Measurements from ENCODE around the gene SIGLEC5.
A peak's percentile ranks its signal among the peaks of the same experiment; 100 is the strongest.

The SIGLEC5 gene

GRCh38 chr19:51600940-51601580 lies 29.1 kb downstream of the SIGLEC5 start:
- H3K9me3 ChIP-seq (ENCODE audit: control insufficient read depth, insufficient read depth, low read length) = no peaks in the 10 kb centered on the region
- DNase-seq (ENCODE audit: low read depth, low spot score) = no peak
- no peaks in the 10 kb centered on the region for H3K4me1 ChIP-seq (ENCODE audit: control insufficient read depth, insufficient read depth, low read length)
- H3K4me3 ChIP-seq (ENCODE audit: low read length) = no peak overlapping the region
- no peak overlapping the region for H3K27ac ChIP-seq (ENCODE audit: low read length)
- H3K27me3 ChIP-seq (ENCODE audit: control insufficient read depth, insufficient read depth, low read length) = no peaks in the 10 kb centered on the region
- no CpG with 5 or more reads among the region's 59 CpGs for WGBS (ENCODE audit: insufficient coverage, insufficient read length)
- no peaks in the 10 kb centered on the region for H3K36me3 ChIP-seq (ENCODE audit: control insufficient read depth, insufficient read depth, low read length)

- Histone ChIP-seq H3K27me3 (ENCODE audit: control insufficient read depth, insufficient read depth, low read length) (no peaks in the 10 kb centered on the region), H3K9me3 (ENCODE audit: control insufficient read depth, insufficient read depth, low read length) (no peaks in the 10 kb centered on the region), H3K36me3 (ENCODE audit: control insufficient read depth, insufficient read depth, low read length) (no peaks in the 10 kb centered on the region), H3K4me1 (ENCODE audit: control insufficient read depth, insufficient read depth, low read length) (no peaks in the 10 kb centered on the region), H3K4me3 (ENCODE audit: low read length) (no peak overlapping the region), H3K27ac (ENCODE audit: low read length) (no peak overlapping the region)
- WGBS (ENCODE audit: insufficient coverage, insufficient read length) = no CpG with 5 or more reads among the region's 10 CpGs
- no peak for DNase-seq (ENCODE audit: low read depth, low spot score)
Observed at GRCh38 chr19:51599084-51599483, 31.1 kb downstream of the SIGLEC5 start.

GRCh38 chr19:51598159-51598915 lies 31.9 kb downstream of the SIGLEC5 start:
- Histone ChIP-seq H3K9me3 (ENCODE audit: control insufficient read depth, insufficient read depth, low read length) (no peaks in the 10 kb centered on the region), H3K4me1 (ENCODE audit: control insufficient read depth, insufficient read depth, low read length) (no peaks in the 10 kb centered on the region), H3K27ac (ENCODE audit: low read length) (no peak overlapping the region), H3K27me3 (ENCODE audit: control insufficient read depth, insufficient read depth, low read length) (no peaks in the 10 kb centered on the region), H3K4me3 (ENCODE audit: low read length) (no peak overlapping the region), H3K36me3 (ENCODE audit: control insufficient read depth, insufficient read depth, low read length) (no peaks in the 10 kb centered on the region)
- no CpG with 5 or more reads among the region's 31 CpGs for WGBS (ENCODE audit: insufficient coverage, insufficient read length)
- DNase-seq (ENCODE audit: low read depth, low spot score) = no peak

GRCh38 chr19:51595190-51596175 lies 34.7 kb downstream of the SIGLEC5 start:
- no peak overlapping the region for H3K27ac ChIP-seq (ENCODE audit: low read length)
- DNase-seq (ENCODE audit: low read depth, low spot score) = no peak
- no peak overlapping the region for H3K4me3 ChIP-seq (ENCODE audit: low read length)
- no peaks in the 10 kb centered on the region for H3K36me3 ChIP-seq (ENCODE audit: control insufficient read depth, insufficient read depth, low read length)
- no peaks in the 10 kb centered on the region for H3K9me3 ChIP-seq (ENCODE audit: control insufficient read depth, insufficient read depth, low read length)
- no CpG with 5 or more reads among the region's 8 CpGs for WGBS (ENCODE audit: insufficient coverage, insufficient read length)
- H3K4me1 ChIP-seq (ENCODE audit: control insufficient read depth, insufficient read depth, low read length) = no peaks in the 10 kb centered on the region
- H3K27me3 ChIP-seq (ENCODE audit: control insufficient read depth, insufficient read depth, low read length) = no peaks in the 10 kb centered on the region

- H3K36me3 ChIP-seq (ENCODE audit: control insufficient read depth, insufficient read depth, low read length) = no peaks in the 10 kb centered on the region
- H3K27ac ChIP-seq (ENCODE audit: low read length) = no peak overlapping the region
- peak overlapping the region; percentile 43; the same call in 1 of the 2 replicates for H3K4me3 ChIP-seq (ENCODE audit: low read length)
- no peaks in the 10 kb centered on the region for H3K27me3 ChIP-seq (ENCODE audit: control insufficient read depth, insufficient read depth, low read length)
- no peaks in the 10 kb centered on the region for H3K9me3 ChIP-seq (ENCODE audit: control insufficient read depth, insufficient read depth, low read length)
- DNase-seq (ENCODE audit: low read depth, low spot score) = no peak
- no peaks in the 10 kb centered on the region for H3K4me1 ChIP-seq (ENCODE audit: control insufficient read depth, insufficient read depth, low read length)
- WGBS (ENCODE audit: insufficient coverage, insufficient read length) = no CpG with 5 or more reads among the region's 6 CpGs
Observed at GRCh38 chr19:51594774-51595109, 35.5 kb downstream of the SIGLEC5 start.

- Histone ChIP-seq H3K4me1 (ENCODE audit: control insufficient read depth, insufficient read depth, low read length) (no peaks in the 10 kb centered on the region), H3K27me3 (ENCODE audit: control insufficient read depth, insufficient read depth, low read length) (no peaks in the 10 kb centered on the region), H3K27ac (ENCODE audit: low read length) (no peak overlapping the region), H3K4me3 (ENCODE audit: low read length) (peak overlapping the region; percentile 71; the same call in 1 of the 2 replicates), H3K36me3 (ENCODE audit: control insufficient read depth, insufficient read depth, low read length) (no peaks in the 10 kb centered on the region), H3K9me3 (ENCODE audit: control insufficient read depth, insufficient read depth, low read length) (no peaks in the 10 kb centered on the region)
- WGBS (ENCODE audit: insufficient coverage, insufficient read length) = no CpG with 5 or more reads among the region's 61 CpGs
- DNase-seq (ENCODE audit: low read depth, low spot score) = peak; percentile 89
Observed at GRCh38 chr19:51593969-51594773, 36.0 kb downstream of the SIGLEC5 start.

- Histone ChIP-seq H3K36me3 (ENCODE audit: control insufficient read depth, insufficient read depth, low read length) (no peaks in the 10 kb centered on the region), H3K27ac (ENCODE audit: low read length) (no peak overlapping the region)
Observed at GRCh38 chr19:51593138-51593890, 36.9 kb downstream of the SIGLEC5 start.

GRCh38 chr19:51592521-51592920 lies 37.7 kb downstream of the SIGLEC5 start:
- peaks cover 4% of the 10 kb centered on the region; the same call in 1 of the 2 replicates for H3K36me3 ChIP-seq (ENCODE audit: control insufficient read depth, insufficient read depth, low read length)
- no peaks in the 10 kb centered on the region for H3K9me3 ChIP-seq (ENCODE audit: control insufficient read depth, insufficient read depth, low read length)
- H3K4me3 ChIP-seq (ENCODE audit: low read length) = no peak overlapping the region
- WGBS (ENCODE audit: insufficient coverage, insufficient read length) = no CpG with 5 or more reads among the region's 1 CpG
- no peak overlapping the region for H3K27ac ChIP-seq (ENCODE audit: low read length)
- DNase-seq (ENCODE audit: low read depth, low spot score) = no peak
- H3K4me1 ChIP-seq (ENCODE audit: control insufficient read depth, insufficient read depth, low read length) = no peaks in the 10 kb centered on the region
- no peaks in the 10 kb centered on the region for H3K27me3 ChIP-seq (ENCODE audit: control insufficient read depth, insufficient read depth, low read length)

More at GRCh38 chr19:51593138-51593890, 36.9 kb downstream of the SIGLEC5 start:
- Histone ChIP-seq H3K4me1 (ENCODE audit: control insufficient read depth, insufficient read depth, low read length) (no peaks in the 10 kb centered on the region), H3K9me3 (ENCODE audit: control insufficient read depth, insufficient read depth, low read length) (no peaks in the 10 kb centered on the region), H3K27me3 (ENCODE audit: control insufficient read depth, insufficient read depth, low read length) (no peaks in the 10 kb centered on the region), H3K4me3 (ENCODE audit: low read length) (peak overlapping the region; percentile 71; the same call in 1 of the 2 replicates)
- no CpG with 5 or more reads among the region's 10 CpGs for WGBS (ENCODE audit: insufficient coverage, insufficient read length)
- DNase-seq (ENCODE audit: low read depth, low spot score) = no peak

- WGBS (ENCODE audit: insufficient coverage, insufficient read length) = no CpG with 5 or more reads among the region's 3 CpGs
- Histone ChIP-seq H3K4me3 (ENCODE audit: low read length) (no peak overlapping the region), H3K9me3 (ENCODE audit: control insufficient read depth, insufficient read depth, low read length) (no peaks in the 10 kb centered on the region), H3K27ac (ENCODE audit: low read length) (no peak overlapping the region), H3K36me3 (ENCODE audit: control insufficient read depth, insufficient read depth, low read length) (peaks cover 4% of the 10 kb centered on the region; the same call in 1 of the 2 replicates), H3K27me3 (ENCODE audit: control insufficient read depth, insufficient read depth, low read length) (no peaks in the 10 kb centered on the region), H3K4me1 (ENCODE audit: control insufficient read depth, insufficient read depth, low read length) (no peaks in the 10 kb centered on the region)
- no peak for DNase-seq (ENCODE audit: low read depth, low spot score)
Observed at GRCh38 chr19:51590441-51590840, 39.8 kb downstream of the SIGLEC5 start.

All from iPS DF 6.9 (cell line).